Measurements from ENCODE around the gene SMYD3. TPM values are rescaled to one million over a fixed set of nuclear protein-coding genes. Genes with fewer than 3 reads are reported as not detected.

Gene SMYD3
- total and polyA plus RNA-seq, 2 of the 4 experiments (the other 2 are of a cell fraction) = 26.5 to 37.6 TPM

DNA sequence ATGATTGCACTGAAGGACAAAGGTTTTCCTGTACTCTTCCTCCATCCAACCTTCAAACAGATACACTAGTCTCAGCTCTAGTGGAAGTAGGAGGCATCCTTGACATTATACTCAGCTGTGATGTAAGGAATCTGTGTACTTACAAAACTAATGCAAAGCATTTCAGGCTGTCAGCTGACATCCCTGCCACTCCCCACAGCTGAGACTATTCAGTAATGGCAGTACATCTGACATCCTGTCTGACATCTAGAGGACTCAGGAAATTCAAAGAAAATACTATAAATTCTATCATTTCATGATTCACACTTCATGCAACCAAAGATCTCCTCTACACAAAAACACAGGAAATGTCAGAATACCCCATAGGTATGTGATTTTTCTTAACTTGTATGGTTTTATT is 325.8 kb downstream of the SMYD3 start:
- ATAC-seq (ENCODE audit: low read depth) = no peak
- Histone ChIP-seq H3K36me3 (ENCODE audit: control insufficient read depth, insufficient read depth, low read length) (no peaks in the 10 kb centered on the region), H3K4me3 (ENCODE audit: insufficient read depth, low read depth, low read length) (no peak overlapping the region), H3K23ac (ENCODE audit: low read depth, low read length) (no peak overlapping the region), H3K9me3 (ENCODE audit: control insufficient read depth, insufficient read depth, low read length) (no peaks in the 10 kb centered on the region), H3K14ac (replicated peaks; ENCODE audit: low read depth, low read length) (no peak overlapping the region), H3K9me1 (ENCODE audit: insufficient read depth, low read length) (no peaks in the 10 kb centered on the region), H3K27me3 (ENCODE audit: control insufficient read depth, insufficient read depth, low read length) (no peaks in the 10 kb centered on the region), H2AFZ (replicated peaks; ENCODE audit: low read length, poor library complexity) (no peak overlapping the region), H4K20me1 (ENCODE audit: insufficient read depth, low read length) (no peaks in the 10 kb centered on the region), H2BK120ac (ENCODE audit: low read depth, low read length) (no peak overlapping the region), H2BK5ac (ENCODE audit: low read depth, low read length, poor library complexity, severe bottlenecking) (no peak overlapping the region), H3K79me1 (ENCODE audit: low read depth in 1 of 2, low read length in 2 of 2) (peaks cover 0 to 3% of the 10 kb centered on the region in 2 experiments; a peak in 1 of 4 replicates), H3K4me1 (ENCODE audit: control insufficient read depth, insufficient read depth, low read length) (peaks cover 2% of the 10 kb centered on the region), H3K27ac (ENCODE audit: insufficient read depth, low read length) (no peak overlapping the region), H2BK15ac (ENCODE audit: low read depth, low read length) (no peak overlapping the region), H4K5ac (ENCODE audit: low read depth, low read length) (no peak overlapping the region), H3K4me2 (ENCODE audit: low read depth, low read length) (no peak overlapping the region), H4K91ac (ENCODE audit: insufficient read depth, low read depth, low read length) (no peak overlapping the region), H3K56ac (ENCODE audit: extremely low read depth, insufficient read depth, low read length) (no peak overlapping the region), H2AK9ac (replicated peaks; ENCODE audit: low read depth, low read length, poor library complexity) (no peak overlapping the region), H3K18ac (ENCODE audit: low read depth, low read length) (no peak overlapping the region), H2BK20ac (ENCODE audit: low read depth, low read length) (no peak overlapping the region), H4K8ac (ENCODE audit: low read depth in 2 of 2, low read length in 2 of 2) (no peak overlapping the region), H2AK5ac (ENCODE audit: low read depth, low read length) (no peak overlapping the region), H3K9ac (ENCODE audit: low read depth, low read length) (no peak overlapping the region), H3K4ac (ENCODE audit: low read depth, low read length) (no peak overlapping the region)
- ChIA-PET POLR2A (ENCODE audit: unreplicated experiment) (no interaction called here), CTCF (no interaction called here)
- intact Hi-C loops (cut with micrococcal nuclease) = no loop called here
- dilution Hi-C loops (cut with HindIII; ENCODE audit: low sequenced_read_pairs, unreplicated experiment) = no loop called here
- in situ Hi-C loops (cut with MboI; ENCODE audit: low sequenced_read_pairs) = no loop called here
- DNase-seq = peak; percentile 23
- BruUV-seq (replicated peaks) = no TSS peak
- no peak for TF ChIP-seq RCOR1 (IDR thresholded peaks at IDR 0.05; ENCODE audit: insufficient replicate concordance, low read length)
- no peak for TF ChIP-seq MAFK (IDR thresholded peaks at IDR 0.05; ENCODE audit: low read depth, low read length)
- no peak for TF ChIP-seq CEBPB (IDR thresholded peaks at IDR 0.05; ENCODE audit: low read depth, low read length)
- no peak for TF ChIP-seq MAZ (IDR thresholded peaks at IDR 0.05; ENCODE audit: borderline replicate concordance, low read depth, low read length)
- no peak for TF ChIP-seq MXI1 (IDR thresholded peaks at IDR 0.05; ENCODE audit: borderline replicate concordance, low read depth, low read length)
- TF ChIP-seq, protein P1, sequence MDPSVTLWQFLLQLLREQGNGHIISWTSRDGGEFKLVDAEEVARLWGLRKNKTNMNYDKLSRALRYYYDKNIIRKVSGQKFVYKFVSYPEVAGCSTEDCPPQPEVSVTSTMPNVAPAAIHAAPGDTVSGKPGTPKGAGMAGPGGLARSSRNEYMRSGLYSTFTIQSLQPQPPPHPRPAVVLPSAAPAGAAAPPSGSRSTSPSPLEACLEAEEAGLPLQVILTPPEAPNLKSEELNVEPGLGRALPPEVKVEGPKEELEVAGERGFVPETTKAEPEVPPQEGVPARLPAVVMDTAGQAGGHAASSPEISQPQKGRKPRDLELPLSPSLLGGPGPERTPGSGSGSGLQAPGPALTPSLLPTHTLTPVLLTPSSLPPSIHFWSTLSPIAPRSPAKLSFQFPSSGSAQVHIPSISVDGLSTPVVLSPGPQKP (IDR thresholded peaks at IDR 0.05; ENCODE audit: borderline replicate concordance, low read depth, low read length) = no peak
- no peak for TF ChIP-seq SMC3 (IDR thresholded peaks at IDR 0.05; ENCODE audit: low read depth, low read length)
- TF ChIP-seq CHD1 (IDR thresholded peaks at IDR 0.05; ENCODE audit: low read depth, low read length) = no peak
- TF ChIP-seq RAD21 (IDR thresholded peaks at IDR 0.05; ENCODE audit: low read length) = no peak
- TF ChIP-seq, protein P2, sequence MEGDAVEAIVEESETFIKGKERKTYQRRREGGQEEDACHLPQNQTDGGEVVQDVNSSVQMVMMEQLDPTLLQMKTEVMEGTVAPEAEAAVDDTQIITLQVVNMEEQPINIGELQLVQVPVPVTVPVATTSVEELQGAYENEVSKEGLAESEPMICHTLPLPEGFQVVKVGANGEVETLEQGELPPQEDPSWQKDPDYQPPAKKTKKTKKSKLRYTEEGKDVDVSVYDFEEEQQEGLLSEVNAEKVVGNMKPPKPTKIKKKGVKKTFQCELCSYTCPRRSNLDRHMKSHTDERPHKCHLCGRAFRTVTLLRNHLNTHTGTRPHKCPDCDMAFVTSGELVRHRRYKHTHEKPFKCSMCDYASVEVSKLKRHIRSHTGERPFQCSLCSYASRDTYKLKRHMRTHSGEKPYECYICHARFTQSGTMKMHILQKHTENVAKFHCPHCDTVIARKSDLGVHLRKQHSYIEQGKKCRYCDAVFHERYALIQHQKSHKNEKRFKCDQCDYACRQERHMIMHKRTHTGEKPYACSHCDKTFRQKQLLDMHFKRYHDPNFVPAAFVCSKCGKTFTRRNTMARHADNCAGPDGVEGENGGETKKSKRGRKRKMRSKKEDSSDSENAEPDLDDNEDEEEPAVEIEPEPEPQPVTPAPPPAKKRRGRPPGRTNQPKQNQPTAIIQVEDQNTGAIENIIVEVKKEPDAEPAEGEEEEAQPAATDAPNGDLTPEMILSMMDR (conservative IDR thresholded peaks at IDR 0.05; ENCODE audit: low read depth, low read length) = no peak
- TF ChIP-seq POLR2A (IDR thresholded peaks at IDR 0.05; ENCODE audit: low read depth, low read length) = no peak
- no peak for TF ChIP-seq FOS (IDR thresholded peaks at IDR 0.05; ENCODE audit: low read depth, low read length)
- TF ChIP-seq, protein P3, sequence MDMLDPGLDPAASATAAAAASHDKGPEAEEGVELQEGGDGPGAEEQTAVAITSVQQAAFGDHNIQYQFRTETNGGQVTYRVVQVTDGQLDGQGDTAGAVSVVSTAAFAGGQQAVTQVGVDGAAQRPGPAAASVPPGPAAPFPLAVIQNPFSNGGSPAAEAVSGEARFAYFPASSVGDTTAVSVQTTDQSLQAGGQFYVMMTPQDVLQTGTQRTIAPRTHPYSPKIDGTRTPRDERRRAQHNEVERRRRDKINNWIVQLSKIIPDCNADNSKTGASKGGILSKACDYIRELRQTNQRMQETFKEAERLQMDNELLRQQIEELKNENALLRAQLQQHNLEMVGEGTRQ (IDR thresholded peaks at IDR 0.05; ENCODE audit: low read depth, low read length) = no peak
- no peak for TF ChIP-seq NFE2L2 (IDR thresholded peaks at IDR 0.05; ENCODE audit: low read depth, low read length)
- TF ChIP-seq BHLHE40 (IDR thresholded peaks at IDR 0.05; ENCODE audit: low read depth, low read length) = no peak
- no peak for TF ChIP-seq RFX5 (IDR thresholded peaks at IDR 0.05; ENCODE audit: low read depth, low read length)
